SK-N-SH (cell line): Measurements from ENCODE around the gene AGAP1. TPM values are rescaled to one million over a fixed set of nuclear protein-coding genes. Genes with fewer than 3 reads are reported as not detected.

Source experiments
- CTCF ChIA-PET: fragments of 300-600, 350-600 bp; formaldehyde crosslinking; extraction: SDS; loops from one replicate; lab custom pipeline; 2021; lab: Yijun Ruan, JAX
- POLR2A ChIA-PET: fragments of 350-600 bp; sonication (Branson Sonifier 250); formaldehyde crosslinking; extraction: SDS; loops from one replicate; lab custom pipeline; 2020; ENCODE audit warnings: antibody characterized with exemption, inconsistent platforms; lab: Yijun Ruan, JAX
- DNase-seq: peaks from one replicate; pipeline ENCODE4 v3.0.0; 2012
- H2AFZ ChIP-seq: fragments of 200-600 bp; sonication (generic); 2 replicates; pipeline ENCODE4 v1.8.1; 2016; ENCODE audit warnings: antibody characterized with exemption, mild to moderate bottlenecking, low read depth
- H3F3A ChIP-seq: fragments of 200-600 bp; sonication (generic); replicated peaks from 2 replicates; pipeline ENCODE3; 2016; ENCODE audit warnings: antibody characterized with exemption, mild to moderate bottlenecking; ENCODE audit not compliant: insufficient read depth
- H3K27ac ChIP-seq, 2 experiments: fragments of 200-500 bp in 1 of 2; fragments of 200-600 bp in 1 of 2; sonication (Bioruptor generic) in 1 of 2; sonication (generic), shearing (Covaris generic) in 1 of 2; 2 replicates each; pipeline versions ENCODE4 v1.5.1 to v1.6.1; 2014 to 2016; ENCODE audit warnings: low read depth in 2 of 2, inconsistent platforms in 1 of 2, low read length in 1 of 2, mild to moderate bottlenecking in 1 of 2, mixed read lengths in 1 of 2
- H3K27me3 ChIP-seq: fragments of 200-600 bp; sonication (generic), shearing (Covaris generic); 2 replicates; pipeline ENCODE4 v1.6.1; 2016; ENCODE audit warnings: mixed run types; ENCODE audit not compliant: insufficient read depth
- H3K36me3 ChIP-seq, 2 experiments: fragments of 200-500 bp in 1 of 2; fragments of 200-600 bp in 1 of 2; sonication (Bioruptor generic) in 1 of 2; sonication (generic) in 1 of 2; replicated peaks in 1 of 2; 2 replicates each; pipeline versions ENCODE3 to v1.5.1; 2014 to 2016; ENCODE audit warnings: low read length in 1 of 2, mild to moderate bottlenecking in 1 of 2; ENCODE audit not compliant: insufficient read depth in 2 of 2, control insufficient read depth in 1 of 2
- H3K4me1 ChIP-seq, 2 experiments: fragments of 200-500 bp in 1 of 2; fragments of 200-600 bp in 1 of 2; sonication (Bioruptor generic) in 1 of 2; sonication (generic), shearing (Covaris generic) in 1 of 2; 2 replicates each; pipeline versions ENCODE4 v1.5.1 to v1.6.1; 2014 to 2016; ENCODE audit warnings: low read depth in 1 of 2, low read length in 1 of 2, mixed run types in 1 of 2; ENCODE audit not compliant: insufficient read depth in 2 of 2, control insufficient read depth in 1 of 2
- H3K4me2 ChIP-seq: fragments of 200-600 bp; sonication (generic), shearing (Covaris generic); 2 replicates; pipeline ENCODE4 v1.6.1; 2017; ENCODE audit warnings: mixed run types
- H3K4me3 ChIP-seq, 2 experiments: fragments of 200-500 bp in 1 of 2; fragments of 200-600 bp in 1 of 2; sonication (Bioruptor generic) in 1 of 2; sonication (generic), shearing (Covaris generic) in 1 of 2; 2 replicates each; pipeline versions ENCODE4 v1.5.1 to v1.8.1; 2014 to 2016; ENCODE audit warnings: low read depth in 2 of 2, inconsistent platforms in 1 of 2, low read length in 1 of 2, mild to moderate bottlenecking in 1 of 2, mixed read lengths in 1 of 2, moderate library complexity in 1 of 2
- H3K79me2 ChIP-seq: fragments of 200-600 bp; sonication (generic); 2 replicates; pipeline ENCODE4 v1.8.1; 2017; ENCODE audit warnings: mild to moderate bottlenecking; ENCODE audit not compliant: insufficient read depth
- H3K9ac ChIP-seq: fragments of 200-600 bp; sonication (generic); 2 replicates; pipeline ENCODE4 v1.6.1; 2017; ENCODE audit warnings: mixed run types
- H3K9me2 ChIP-seq: fragments of 200-600 bp; sonication (generic); 2 replicates; pipeline ENCODE4 v1.6.1; 2017; ENCODE audit warnings: mixed run types
- H3K9me3 ChIP-seq: fragments of 200-600 bp; sonication (generic); 2 replicates; pipeline ENCODE4 v1.6.1; 2017; ENCODE audit warnings: mixed run types, mild to moderate bottlenecking, moderate library complexity
- H4K20me1 ChIP-seq: fragments of 200-600 bp; sonication (generic); 2 replicates; pipeline ENCODE4 v1.6.1; 2017; ENCODE audit warnings: mild to moderate bottlenecking, mixed run types; ENCODE audit not compliant: insufficient read depth
- CHD2 ChIP-seq: fragments of 150-350 bp; IDR thresholded peaks from 2 replicates; pipeline ENCODE4 v1.6.1; 2018; ENCODE audit warnings: low read length; ENCODE audit not compliant: partially characterized antibody
- CTCF ChIP-seq: fragments of 200-600 bp; sonication (generic); IDR thresholded peaks from 2 replicates; pipeline ENCODE4 v1.6.1; 2017; ENCODE audit warnings: antibody characterized with exemption, mild to moderate bottlenecking, moderate library complexity
- FOXJ3 ChIP-seq: sonication (generic); formaldehyde crosslinking; IDR thresholded peaks from 2 replicates; pipeline ENCODE4 v1.5.1; 2020; ENCODE audit warnings: mild to moderate bottlenecking, missing genetic modification reagents
- GATA2 ChIP-seq: sonication (generic); formaldehyde crosslinking; IDR thresholded peaks from 2 replicates; pipeline ENCODE4 v1.5.0; 2020; ENCODE audit warnings: mild to moderate bottlenecking, missing genetic modification reagents
- MXI1 ChIP-seq: IDR thresholded peaks from 2 replicates; pipeline ENCODE4 v1.6.1; 2012; ENCODE audit warnings: mild to moderate bottlenecking, low read depth, low read length, improper control_type of control experiment
- NRF1 ChIP-seq: IDR thresholded peaks from 2 replicates; pipeline ENCODE4 v1.6.1; 2012; ENCODE audit warnings: low read depth, mild to moderate bottlenecking, low read length
- PBX3 ChIP-seq: IDR thresholded peaks from 2 replicates; pipeline ENCODE4; 2012
- RAD21 ChIP-seq: IDR thresholded peaks from 2 replicates; pipeline ENCODE4 v1.6.1; 2012; ENCODE audit warnings: mild to moderate bottlenecking, low read length
- RXRA ChIP-seq: IDR thresholded peaks from 2 replicates; pipeline ENCODE4 v1.4.0; 2012; ENCODE audit warnings: low read depth, mild to moderate bottlenecking, borderline replicate concordance
- TCF12 ChIP-seq: IDR thresholded peaks from 2 replicates; pipeline ENCODE4 v1.4.0; 2012
- USF1 ChIP-seq: IDR thresholded peaks from 2 replicates; pipeline ENCODE4 v1.4.0; 2012; ENCODE audit warnings: low read depth, borderline replicate concordance
- ZBTB33 ChIP-seq: IDR thresholded peaks from 2 replicates; pipeline ENCODE4 v1.4.0; 2012; ENCODE audit warnings: low read depth, borderline replicate concordance
- WGBS: methylation state at CpG from one replicate; pipeline ENCODE4 v1.1.6; 2017; ENCODE audit warnings: low lambda C conversion rate; 5-methylcytosine and 5-hydroxymethylcytosine counted together
- polyA plus RNA-seq, 3 experiments: library from polyadenylated mRNA; depleted of rRNA; stranded (reverse); fragments of >200 nt; gene quantifications; 2 replicates each; pipeline ENCODE4 v1.2.3, GENCODE V29; 2012

The AGAP1 gene
- polyA plus RNA-seq, 1 of the 3 experiments (the other 2 are of a cell fraction) = 8.8 TPM

GRCh38 chr2:235573331-235574221 lies 79.7 kb downstream of the AGAP1 start:
- ChIA-PET CTCF (interaction anchor here (0.6 to 2.8 kb wide), 7 partner anchors 12 to 438 kb away, joined by 3 to 9 read pairs (median 4); no protein-coding TSS in a partner anchor), POLR2A (interaction anchor here (0.9 to 1.5 kb wide), 2 partner anchors 10 to 79 kb away, joined by 4 to 5 read pairs; no protein-coding TSS in a partner anchor)
- Histone ChIP-seq H3K36me3 (no peaks in the 10 kb centered on the region), H3K4me3 (no peak overlapping the region), H3F3A (no peaks in the 10 kb centered on the region), H2AFZ (no peak overlapping the region), H3K9me2 (no peaks in the 10 kb centered on the region), H3K9me3 (no peaks in the 10 kb centered on the region), H3K27me3 (no peaks in the 10 kb centered on the region), H4K20me1 (peaks cover 42% of the 10 kb centered on the region; the same call in 1 of the 2 replicates), H3K4me2 (no peak overlapping the region)
- 81% methylated on average over 11 of the region's 12 CpGs for WGBS
- TF ChIP-seq TCF12 (no peak), CHD2 (no peak), RAD21 (no peak), USF1 (no peak), PBX3 (no peak), GATA2 (CRISPR knock-in tag) (peak; percentile 60), CTCF (no peak), RXRA (no peak), ZBTB33 (no peak), NRF1 (no peak), FOXJ3 (peak; percentile 37; the same call in 1 of the 2 replicates), MXI1 (peak; percentile 37; the same call in 1 of the 2 replicates)
- TF ChIP-seq, all 33 proteins: peak for 3
- peak; percentile 85 for DNase-seq
- H3K27ac ChIP-seq = peak overlapping the region in 1 of 2 experiments; percentile 44; a peak in 1 of 4 replicates
- no peak overlapping the region for H3K9ac ChIP-seq
- H3K4me1 ChIP-seq = peaks cover 4 to 21% of the 10 kb centered on the region in 2 experiments; a peak in 2 of 4 replicates
- peaks cover 36% of the 10 kb centered on the region; the same call in 1 of the 2 replicates for H3K79me2 ChIP-seq
